ENCODE results near the gene FANK1. TPM values are rescaled to one million over a fixed set of nuclear protein-coding genes. Genes with fewer than 3 reads are reported as not detected.

The FANK1 gene
- polyA plus RNA-seq, 4 donors, result 1.5 to 4.0 (median 2.8) TPM

DNA sequence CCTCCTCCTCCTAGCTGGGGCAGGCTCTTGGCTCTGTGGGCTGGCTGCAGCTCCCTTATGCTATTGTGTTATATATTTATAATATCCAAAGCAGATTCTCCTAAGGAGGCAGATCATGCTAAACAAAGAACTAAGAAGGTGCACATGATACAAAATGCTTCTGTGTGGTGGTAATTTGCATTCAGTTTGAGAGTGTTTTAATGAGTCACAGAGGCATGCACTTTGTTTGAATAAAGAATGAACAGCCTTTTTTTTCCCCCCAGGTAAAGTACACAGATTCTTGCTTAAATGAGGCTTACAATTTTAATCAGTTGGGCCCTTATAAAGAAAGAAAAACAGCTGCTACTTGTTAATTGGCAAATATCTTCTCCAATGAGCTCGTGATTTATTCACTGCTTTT lies 95.0 kb downstream of the FANK1 start:
- Histone ChIP-seq H3K9me3 (ENCODE audit: control insufficient read depth in 2 of 2, insufficient read depth in 1 of 2, low read depth in 1 of 2, low read length in 1 of 2) (peaks cover 0 to 2% of the 10 kb centered on the region in 2 donors), H3K4me1 (ENCODE audit: control insufficient read depth in 3 of 3, insufficient read depth in 2 of 3, low read depth in 1 of 3, low read length in 2 of 3) (no peaks in the 10 kb centered on the region), H3K36me3 (ENCODE audit: control insufficient read depth in 3 of 3, insufficient read depth in 2 of 3, low read depth in 1 of 3, low read length in 3 of 3) (no peaks in the 10 kb centered on the region), H3K27me3 (ENCODE audit: control insufficient read depth in 3 of 3, insufficient read depth in 3 of 3, low read length in 3 of 3) (no peaks in the 10 kb centered on the region), H3K4me3 (ENCODE audit: low read depth in 1 of 3, low read length in 3 of 3) (no peak overlapping the region), H3K27ac (ENCODE audit: low read depth in 1 of 3, low read length in 2 of 3) (no peak overlapping the region)
- WGBS, 3 donors, result 74 to 97% (median 76%) methylated on average over 1 of the region's 1 CpG
- FAIRE-seq, result no peak
- no peak for DNase-seq

DNA sequence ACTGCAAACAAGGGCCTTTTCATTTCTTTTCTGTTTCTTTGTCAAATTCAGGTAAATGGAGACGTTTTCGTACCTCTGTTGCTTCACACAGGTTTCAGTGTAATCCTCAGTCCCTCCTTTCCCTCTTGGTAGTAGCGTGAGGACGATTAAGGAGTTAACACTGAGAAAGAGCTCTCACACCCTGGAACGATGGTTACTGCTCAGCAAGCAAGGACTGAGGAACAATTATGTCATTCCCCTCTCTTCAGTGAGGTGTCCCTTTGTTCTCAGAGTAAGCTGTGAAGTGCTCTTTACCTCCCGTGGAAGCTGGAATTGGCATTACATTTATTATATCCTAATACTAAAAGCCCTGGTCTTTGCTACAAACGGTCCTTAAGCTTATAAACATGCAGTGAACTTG lies 95.9 kb downstream of the FANK1 start:
- DNase-seq (no peak), FAIRE-seq (no peak)
- H3K4me3 ChIP-seq (ENCODE audit: low read depth in 1 of 3, low read length in 3 of 3), result no peak overlapping the region
- no peaks in the 10 kb centered on the region for H3K27me3 ChIP-seq (ENCODE audit: control insufficient read depth in 3 of 3, insufficient read depth in 3 of 3, low read length in 3 of 3)
- H3K27ac ChIP-seq (ENCODE audit: low read depth in 1 of 3, low read length in 2 of 3), result no peak overlapping the region
- 73 to 75% (median 74%) methylated on average over 7 of the region's 7 CpGs for WGBS, 3 donors
- no peaks in the 10 kb centered on the region for H3K4me1 ChIP-seq (ENCODE audit: control insufficient read depth in 3 of 3, insufficient read depth in 2 of 3, low read depth in 1 of 3, low read length in 2 of 3)
- peaks cover 0 to 2% of the 10 kb centered on the region in 2 donors for H3K9me3 ChIP-seq (ENCODE audit: control insufficient read depth in 2 of 2, insufficient read depth in 1 of 2, low read depth in 1 of 2, low read length in 1 of 2)
- no peaks in the 10 kb centered on the region for H3K36me3 ChIP-seq (ENCODE audit: control insufficient read depth in 3 of 3, insufficient read depth in 2 of 3, low read depth in 1 of 3, low read length in 3 of 3)

DNA sequence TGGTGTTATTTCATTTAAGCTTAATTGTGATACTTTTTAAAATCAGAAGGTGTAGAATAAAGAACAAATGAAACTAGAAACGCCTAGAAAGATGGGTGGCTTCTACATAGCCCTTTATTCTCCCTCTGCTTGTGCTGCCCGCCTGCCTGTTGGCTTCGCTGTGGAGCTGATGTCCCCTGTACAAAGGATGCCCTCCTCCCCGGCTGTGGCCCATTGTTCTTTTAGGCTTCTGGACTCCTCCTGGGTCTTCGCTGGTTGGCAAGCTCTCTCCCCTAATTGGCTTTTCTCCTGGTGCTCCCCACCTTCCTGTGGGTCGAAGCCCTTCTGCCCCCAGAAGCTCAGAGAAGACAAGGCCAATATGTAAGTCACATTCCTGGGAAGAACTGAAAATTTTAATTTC lies 98.2 kb downstream of the FANK1 start:
- H3K4me1 ChIP-seq (ENCODE audit: control insufficient read depth in 3 of 3, insufficient read depth in 2 of 3, low read depth in 1 of 3, low read length in 2 of 3), result no peaks in the 10 kb centered on the region
- FAIRE-seq, result no peak
- no peak overlapping the region for H3K4me3 ChIP-seq (ENCODE audit: low read depth in 1 of 3, low read length in 3 of 3)
- 90 to 95% (median 91%) methylated on average over 6 of the region's 6 CpGs for WGBS, 3 donors
- no peaks in the 10 kb centered on the region for H3K27me3 ChIP-seq (ENCODE audit: control insufficient read depth in 3 of 3, insufficient read depth in 3 of 3, low read length in 3 of 3)
- DNase-seq, result no peak
- peaks cover 0 to 2% of the 10 kb centered on the region in 2 donors for H3K9me3 ChIP-seq (ENCODE audit: control insufficient read depth in 2 of 2, insufficient read depth in 1 of 2, low read depth in 1 of 2, low read length in 1 of 2)
- H3K36me3 ChIP-seq (ENCODE audit: control insufficient read depth in 3 of 3, insufficient read depth in 2 of 3, low read depth in 1 of 3, low read length in 3 of 3), result no peaks in the 10 kb centered on the region
- H3K27ac ChIP-seq (ENCODE audit: low read depth in 1 of 3, low read length in 2 of 3), result no peak overlapping the region

DNA sequence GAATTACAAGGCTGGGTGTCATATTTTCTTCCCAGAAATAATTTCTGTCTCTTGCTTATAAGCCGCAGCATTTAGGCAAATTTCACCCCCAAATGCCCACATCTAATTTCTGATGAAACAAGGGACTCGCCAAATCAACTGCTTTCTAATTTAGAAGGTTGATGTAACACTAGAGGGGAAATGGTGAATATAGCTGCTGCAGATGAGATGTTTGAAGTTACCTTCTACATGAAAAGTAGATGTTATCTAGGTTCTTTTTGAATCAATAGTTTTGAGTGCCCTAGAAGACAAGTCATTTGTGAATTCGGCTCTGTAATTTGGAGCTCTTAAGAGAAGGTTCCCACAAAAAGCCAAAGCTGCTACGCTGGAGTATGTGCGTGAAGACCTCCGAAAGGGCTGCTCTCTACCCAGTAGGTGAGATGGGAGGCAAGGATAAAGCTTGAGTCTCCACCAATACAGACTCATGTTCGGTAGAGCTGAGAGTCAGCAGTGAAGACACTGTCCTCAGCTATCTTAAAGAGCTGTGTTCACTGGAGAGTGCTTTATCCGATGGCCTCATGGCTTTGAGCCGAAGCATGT lies 99.5 kb downstream of the FANK1 start:
- WGBS, 3 donors, result 91 to 92% (median 92%) methylated on average over 9 of the region's 9 CpGs
- H3K4me3 ChIP-seq (ENCODE audit: low read depth in 1 of 3, low read length in 3 of 3), result no peak overlapping the region

DNA sequence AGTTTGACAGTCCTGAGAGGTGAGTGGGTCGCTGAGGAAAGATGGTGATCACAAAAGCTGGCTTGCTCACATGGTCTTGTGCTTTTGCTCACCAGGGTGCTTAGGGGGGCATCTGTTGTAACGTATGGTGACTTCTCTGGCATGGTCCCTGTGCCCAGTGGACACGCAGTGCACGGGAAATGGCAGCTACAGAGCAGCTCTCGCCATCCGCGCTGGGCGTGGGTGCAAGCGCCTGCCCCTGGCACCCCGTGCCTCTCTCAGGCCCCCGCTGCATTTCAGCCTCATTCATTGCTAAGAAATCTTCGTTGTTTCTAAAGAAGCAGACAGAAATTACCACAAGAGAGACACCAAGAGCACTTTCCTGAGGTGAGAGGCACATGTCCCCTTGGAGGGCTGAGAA lies 101.2 kb downstream of the FANK1 start:
- no peak overlapping the region for H3K27ac ChIP-seq (ENCODE audit: low read depth in 1 of 3, low read length in 2 of 3)
- H3K4me3 ChIP-seq (ENCODE audit: low read depth in 1 of 3, low read length in 3 of 3), result no peak overlapping the region
- FAIRE-seq (no peak), DNase-seq (no peak)
- H3K36me3 ChIP-seq (ENCODE audit: control insufficient read depth in 3 of 3, insufficient read depth in 2 of 3, low read depth in 1 of 3, low read length in 3 of 3), result no peaks in the 10 kb centered on the region
- WGBS, 3 donors, result 90 to 94% (median 92%) methylated on average over 12 of the region's 12 CpGs
- no peaks in the 10 kb centered on the region for H3K9me3 ChIP-seq (ENCODE audit: control insufficient read depth in 2 of 2, insufficient read depth in 1 of 2, low read depth in 1 of 2, low read length in 1 of 2)
- no peaks in the 10 kb centered on the region for H3K4me1 ChIP-seq (ENCODE audit: control insufficient read depth in 3 of 3, insufficient read depth in 2 of 3, low read depth in 1 of 3, low read length in 2 of 3)
- no peaks in the 10 kb centered on the region for H3K27me3 ChIP-seq (ENCODE audit: control insufficient read depth in 3 of 3, insufficient read depth in 3 of 3, low read length in 3 of 3)

More for the DNA sequence above, 99.5 kb downstream of the FANK1 start:
- FAIRE-seq (no peak), DNase-seq (no peak)
- Histone ChIP-seq H3K36me3 (ENCODE audit: control insufficient read depth in 3 of 3, insufficient read depth in 2 of 3, low read depth in 1 of 3, low read length in 3 of 3) (no peaks in the 10 kb centered on the region), H3K4me1 (ENCODE audit: control insufficient read depth in 3 of 3, insufficient read depth in 2 of 3, low read depth in 1 of 3, low read length in 2 of 3) (no peaks in the 10 kb centered on the region), H3K9me3 (ENCODE audit: control insufficient read depth in 2 of 2, insufficient read depth in 1 of 2, low read depth in 1 of 2, low read length in 1 of 2) (no peaks in the 10 kb centered on the region), H3K27ac (ENCODE audit: low read depth in 1 of 3, low read length in 2 of 3) (no peak overlapping the region), H3K27me3 (ENCODE audit: control insufficient read depth in 3 of 3, insufficient read depth in 3 of 3, low read length in 3 of 3) (no peaks in the 10 kb centered on the region)

DNA sequence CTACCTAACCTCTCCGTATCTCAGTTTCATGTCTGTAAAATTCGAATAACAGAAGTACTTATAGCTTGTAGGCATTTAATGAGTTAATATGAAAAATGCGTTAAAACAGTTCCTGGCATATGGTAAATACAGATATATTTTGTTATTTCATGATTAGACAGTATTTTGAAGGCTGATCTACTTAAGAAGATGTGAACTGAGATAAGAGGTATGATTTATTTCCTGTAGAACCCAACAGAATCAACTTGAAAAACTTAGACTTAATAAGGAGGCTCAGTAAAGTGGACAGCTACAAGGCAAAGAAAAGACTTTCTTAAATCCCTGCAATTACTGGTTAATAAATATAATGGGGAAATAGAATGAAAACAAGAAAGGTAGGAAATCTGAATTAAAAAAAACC lies 103.3 kb downstream of the FANK1 start:
- Histone ChIP-seq H3K4me3 (ENCODE audit: low read depth in 1 of 3, low read length in 3 of 3) (no peak overlapping the region), H3K4me1 (ENCODE audit: control insufficient read depth in 3 of 3, insufficient read depth in 2 of 3, low read depth in 1 of 3, low read length in 2 of 3) (no peaks in the 10 kb centered on the region), H3K9me3 (ENCODE audit: control insufficient read depth in 2 of 2, insufficient read depth in 1 of 2, low read depth in 1 of 2, low read length in 1 of 2) (no peaks in the 10 kb centered on the region), H3K27me3 (ENCODE audit: control insufficient read depth in 3 of 3, insufficient read depth in 3 of 3, low read length in 3 of 3) (no peaks in the 10 kb centered on the region), H3K27ac (ENCODE audit: low read depth in 1 of 3, low read length in 2 of 3) (no peak overlapping the region), H3K36me3 (ENCODE audit: control insufficient read depth in 3 of 3, insufficient read depth in 2 of 3, low read depth in 1 of 3, low read length in 3 of 3) (no peaks in the 10 kb centered on the region)
- FAIRE-seq (no peak), DNase-seq (no peak)
- 78 to 83% (median 79%) methylated on average over 3 of the region's 3 CpGs for WGBS, 3 donors

DNA sequence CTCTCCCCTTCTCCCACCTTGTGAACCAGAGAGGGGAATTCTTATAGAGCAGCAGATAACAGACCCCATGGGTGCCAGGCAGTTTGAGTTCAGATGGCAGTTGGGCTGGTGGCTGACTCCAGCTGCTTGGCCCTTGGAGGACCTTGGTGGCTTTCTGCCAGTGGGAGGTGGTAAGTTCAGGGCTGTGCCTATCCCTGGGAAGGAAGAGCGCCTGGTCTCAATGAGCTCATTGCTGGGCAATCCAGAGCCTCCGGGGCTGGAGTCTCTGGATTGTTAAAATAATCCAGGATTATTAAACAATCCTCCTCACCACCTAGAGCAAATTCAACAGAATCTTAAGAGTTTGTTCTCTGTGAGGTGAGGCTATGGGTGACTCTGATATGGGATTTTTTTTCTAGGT lies 105.2 kb downstream of the FANK1 start:
- DNase-seq, result no peak
- no peaks in the 10 kb centered on the region for H3K36me3 ChIP-seq (ENCODE audit: control insufficient read depth in 3 of 3, insufficient read depth in 2 of 3, low read depth in 1 of 3, low read length in 3 of 3)
- H3K27ac ChIP-seq (ENCODE audit: low read depth in 1 of 3, low read length in 2 of 3), result no peak overlapping the region
- no peak overlapping the region for H3K4me3 ChIP-seq (ENCODE audit: low read depth in 1 of 3, low read length in 3 of 3)
- FAIRE-seq, result no peak
- no peaks in the 10 kb centered on the region for H3K27me3 ChIP-seq (ENCODE audit: control insufficient read depth in 3 of 3, insufficient read depth in 3 of 3, low read length in 3 of 3)
- 70 to 73% (median 71%) methylated on average over 2 of the region's 2 CpGs for WGBS, 3 donors
- no peaks in the 10 kb centered on the region for H3K9me3 ChIP-seq (ENCODE audit: control insufficient read depth in 2 of 2, insufficient read depth in 1 of 2, low read depth in 1 of 2, low read length in 1 of 2)
- H3K4me1 ChIP-seq (ENCODE audit: control insufficient read depth in 3 of 3, insufficient read depth in 2 of 3, low read depth in 1 of 3, low read length in 2 of 3), result no peaks in the 10 kb centered on the region

DNA sequence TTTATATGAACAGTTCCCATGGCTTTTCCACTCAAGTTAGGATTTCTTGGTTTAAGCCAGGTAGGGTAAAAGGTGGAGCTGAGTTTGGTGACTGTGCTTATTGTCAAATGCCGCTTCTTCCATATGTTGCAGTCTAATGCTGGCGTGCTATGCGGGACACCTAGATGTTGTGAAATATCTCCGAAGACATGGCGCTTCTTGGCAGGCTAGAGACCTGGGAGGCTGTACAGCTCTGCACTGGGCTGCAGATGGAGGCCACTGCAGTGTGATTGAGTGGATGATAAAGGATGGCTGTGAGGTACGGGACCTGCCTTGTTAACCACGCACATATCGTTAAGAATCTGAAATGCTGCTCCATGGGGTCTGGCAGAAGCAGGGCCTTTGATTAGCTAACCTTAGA lies 108.4 kb downstream of the FANK1 start:
- Histone ChIP-seq H3K9me3 (ENCODE audit: control insufficient read depth in 2 of 2, insufficient read depth in 1 of 2, low read depth in 1 of 2, low read length in 1 of 2) (no peaks in the 10 kb centered on the region), H3K4me3 (ENCODE audit: low read depth in 1 of 3, low read length in 3 of 3) (no peak overlapping the region), H3K27ac (ENCODE audit: low read depth in 1 of 3, low read length in 2 of 3) (no peak overlapping the region), H3K27me3 (ENCODE audit: control insufficient read depth in 3 of 3, insufficient read depth in 3 of 3, low read length in 3 of 3) (no peaks in the 10 kb centered on the region), H3K4me1 (ENCODE audit: control insufficient read depth in 3 of 3, insufficient read depth in 2 of 3, low read depth in 1 of 3, low read length in 2 of 3) (no peaks in the 10 kb centered on the region), H3K36me3 (ENCODE audit: control insufficient read depth in 3 of 3, insufficient read depth in 2 of 3, low read depth in 1 of 3, low read length in 3 of 3) (no peaks in the 10 kb centered on the region)
- no peak for DNase-seq
- no peak for FAIRE-seq
- 84% methylated on average over 8 of the region's 8 CpGs for WGBS, 3 donors

DNA sequence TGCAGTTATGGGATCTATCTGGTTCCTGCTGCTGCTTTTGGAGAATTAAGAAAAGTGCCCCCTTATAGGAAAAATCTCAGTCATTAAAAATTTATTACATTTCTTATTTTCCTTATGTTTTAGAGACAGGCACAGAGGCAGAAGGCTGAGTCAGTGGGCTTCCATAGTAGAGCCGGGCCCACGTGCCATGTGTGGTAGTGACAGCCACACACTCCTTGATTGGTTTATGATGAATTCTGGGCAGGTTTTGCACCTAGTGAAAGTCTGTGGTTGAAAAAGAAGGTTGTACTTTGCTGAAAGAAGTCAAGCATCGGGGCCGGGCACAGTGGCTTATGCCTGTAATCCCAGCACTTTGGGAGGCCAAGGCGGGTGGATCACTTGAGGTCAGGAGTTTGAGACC lies 109.9 kb downstream of the FANK1 start:
- Histone ChIP-seq H3K9me3 (ENCODE audit: control insufficient read depth in 2 of 2, insufficient read depth in 1 of 2, low read depth in 1 of 2, low read length in 1 of 2) (no peaks in the 10 kb centered on the region), H3K27ac (ENCODE audit: low read depth in 1 of 3, low read length in 2 of 3) (no peak overlapping the region), H3K4me3 (ENCODE audit: low read depth in 1 of 3, low read length in 3 of 3) (no peak overlapping the region), H3K36me3 (ENCODE audit: control insufficient read depth in 3 of 3, insufficient read depth in 2 of 3, low read depth in 1 of 3, low read length in 3 of 3) (no peaks in the 10 kb centered on the region), H3K4me1 (ENCODE audit: control insufficient read depth in 3 of 3, insufficient read depth in 2 of 3, low read depth in 1 of 3, low read length in 2 of 3) (no peaks in the 10 kb centered on the region), H3K27me3 (ENCODE audit: control insufficient read depth in 3 of 3, insufficient read depth in 3 of 3, low read length in 3 of 3) (no peaks in the 10 kb centered on the region)
- no peak for DNase-seq
- 78 to 95% (median 79%) methylated on average over 4 to 5 of the region's 5 CpGs for WGBS, 3 donors
- no peak for FAIRE-seq
